K562 (cell line): Measurements from ENCODE around the gene POU2AF2. TPM values are rescaled to one million over a fixed set of nuclear protein-coding genes. Genes with fewer than 3 reads are reported as not detected.

Experiments
- ATAC-seq: fragments of 200-7000 bp; cut with Tn5 transposase; 3 replicates; pipeline ENCODE4 v1.9.1; 2020; ENCODE audit warnings: moderate library complexity
- BruUV-seq: library from RNA; stranded (reverse); fragments of 400-500 nt; replicated peaks from 2 replicates; lab custom pipeline; 2021; lab: Mats Ljungman, UMichigan
- CTCF ChIA-PET: fragments of 300-600 bp; formaldehyde crosslinking; extraction: SDS; loops from one replicate; lab custom pipeline; 2021; ENCODE audit warnings: low intra/inter-chr PET ratio; lab: Yijun Ruan, JAX
- POLR2A ChIA-PET: fragments of 300-600, 350-650 bp; sonication (Branson Sonifier 250); formaldehyde crosslinking; extraction: SDS; loops from one replicate; lab custom pipeline; 2021; ENCODE audit warnings: antibody characterized with exemption, inconsistent platforms; lab: Yijun Ruan, JAX
- DNase-seq, 4 experiments: peaks; one replicate each; pipeline versions ENCODE4 v3.0.0 to v3.0.0-alpha.2; 2011 to 2018; ENCODE audit warnings: low spot score in 3 of 4, mixed read lengths in 3 of 4; ENCODE audit errors: extremely low read depth in 1 of 4
- FAIRE-seq: peaks from 2 replicates; lab custom pipeline; 2011; peaks lifted over from hg19 to GRCh38; lab: Jason Lieb, UNC
- H2AFZ ChIP-seq: 2 replicates; pipeline ENCODE4 v1.6.0; 2011; ENCODE audit warnings: low read depth, low read length, control low read depth, inconsistent platforms
- H3K27ac ChIP-seq: fragments of 200-600 bp; 3 replicates; pipeline ENCODE4 v1.8.0; 2011; ENCODE audit warnings: low read depth, mild to moderate bottlenecking, control low read depth, inconsistent platforms, low read length, moderate library complexity, mixed read lengths; ENCODE audit errors: extremely low read depth
- H3K27me3 ChIP-seq, 2 experiments: fragments of 300-600 bp in 1 of 2; 2 replicates in 1 of 2; 3 replicates in 1 of 2; pipeline versions ENCODE4 v1.6.0 to v1.8.0; 2011; ENCODE audit warnings: inconsistent platforms in 2 of 2, low read length in 2 of 2, mild to moderate bottlenecking in 1 of 2, mixed read lengths in 1 of 2, moderate library complexity in 1 of 2; ENCODE audit not compliant: control insufficient read depth in 2 of 2, insufficient read depth in 2 of 2
- H3K36me3 ChIP-seq: fragments of 300-600 bp; 3 replicates; pipeline ENCODE4 v1.8.0; 2011; ENCODE audit warnings: mild to moderate bottlenecking, low read length, inconsistent platforms; ENCODE audit not compliant: control insufficient read depth, insufficient read depth
- H3K4me1 ChIP-seq, 2 experiments: fragments of 200-600 bp in 1 of 2; replicated peaks in 1 of 2; 2 replicates in 1 of 2; 3 replicates in 1 of 2; pipeline versions ENCODE4 v1.5.1 to v1.8.0; 2011; ENCODE audit warnings: inconsistent platforms in 2 of 2, low read length in 2 of 2, mild to moderate bottlenecking in 1 of 2, mixed read lengths in 1 of 2, moderate library complexity in 1 of 2; ENCODE audit not compliant: control insufficient read depth in 2 of 2, insufficient read depth in 2 of 2
- H3K4me2 ChIP-seq: 2 replicates; pipeline ENCODE4 v1.6.1; 2011; ENCODE audit warnings: low read length, control low read depth, inconsistent platforms, mixed read lengths; ENCODE audit not compliant: insufficient read depth
- H3K4me3 ChIP-seq: fragments of 200-600 bp; sonication (generic), shearing (Covaris generic); 2 replicates; pipeline ENCODE4 v1.5.1; 2016; ENCODE audit warnings: control low read depth, inconsistent platforms
- H3K79me2 ChIP-seq: fragments of 200-600 bp; 3 replicates; pipeline ENCODE4 v1.8.0; 2011; ENCODE audit warnings: low read length, inconsistent platforms; ENCODE audit not compliant: control insufficient read depth, insufficient read depth
- H3K9ac ChIP-seq, 2 experiments: 2 replicates each; pipeline versions ENCODE4 v1.6.0 to v1.6.1; 2011; ENCODE audit warnings: low read depth in 2 of 2, low read length in 2 of 2, control low read depth in 1 of 2, inconsistent platforms in 1 of 2, mild to moderate bottlenecking in 1 of 2, mixed read lengths in 1 of 2; ENCODE audit not compliant: insufficient read depth in 1 of 2
- H3K9me1 ChIP-seq: one replicate; pipeline ENCODE4 v1.6.0; 2011; ENCODE audit warnings: inconsistent platforms, mild to moderate bottlenecking, low read length, moderate library complexity; ENCODE audit not compliant: control insufficient read depth, insufficient read depth
- H3K9me3 ChIP-seq: replicated peaks from 2 replicates; pipeline ENCODE4 v1.5.1; 2011; ENCODE audit warnings: low read depth, low read length, inconsistent platforms; ENCODE audit not compliant: control insufficient read depth, insufficient read depth
- H4K20me1 ChIP-seq: replicated peaks from 2 replicates; pipeline ENCODE4 v1.6.1; 2011; ENCODE audit warnings: low read length, inconsistent platforms, mixed read lengths; ENCODE audit not compliant: control insufficient read depth, insufficient read depth
- BACH1 ChIP-seq: fragments of 200-800 bp; sonication (Bioruptor generic); IDR thresholded peaks from 2 replicates; pipeline ENCODE4 v1.6.1; 2016; ENCODE audit warnings: missing genetic modification characterization, missing compliant biosample characterization
- BHLHE40 ChIP-seq: IDR thresholded peaks from 2 replicates; pipeline ENCODE4 v1.6.1; 2011; ENCODE audit warnings: low read length, improper control_type of control experiment
- ELK3 ChIP-seq: fragments of 450-650 bp; formaldehyde crosslinking; IDR thresholded peaks from 2 replicates; pipeline ENCODE4 v1.4.0; 2020; ENCODE audit warnings: mild to moderate bottlenecking
- GABPB2 ChIP-seq: fragments of 250-450 bp; sonication (Bioruptor Pico); conservative IDR thresholded peaks from 2 replicates; pipeline ENCODE4 v1.5.1; 2021; ENCODE audit warnings: mild to moderate bottlenecking
- GATAD2A ChIP-seq: fragments of 450-650 bp; IDR thresholded peaks from 2 replicates; pipeline ENCODE4 v1.6.1; 2017
- HMGN3 ChIP-seq: IDR thresholded peaks from 2 replicates; pipeline ENCODE4 v1.6.1; 2011; ENCODE audit warnings: borderline replicate concordance, low read depth, mild to moderate bottlenecking, mixed read lengths, low read length; ENCODE audit not compliant: insufficient read length; ENCODE audit errors: extremely low read depth
- HNRNPLL ChIP-seq: fragments of 200-400 bp; formaldehyde crosslinking; IDR thresholded peaks from 2 replicates; pipeline ENCODE4 v1.6.1; 2017; ENCODE audit warnings: low read length, low read depth, mild to moderate bottlenecking; ENCODE audit not compliant: poor library complexity, severe bottlenecking
- KDM2B ChIP-seq: fragments of 250-450 bp; sonication (Bioruptor Pico); IDR thresholded peaks from 2 replicates; pipeline ENCODE4 v1.8.0; 2021; ENCODE audit warnings: mild to moderate bottlenecking, moderate library complexity
- MEF2D ChIP-seq: conservative IDR thresholded peaks from 2 replicates; pipeline ENCODE4 v1.6.1; 2016; ENCODE audit warnings: low read depth, missing genetic modification characterization, missing compliant biosample characterization
- PREB ChIP-seq: sonication (generic); formaldehyde crosslinking; IDR thresholded peaks from 2 replicates; pipeline ENCODE4 v1.8.1; 2023; ENCODE audit warnings: mild to moderate bottlenecking, missing genetic modification reagents
- STAT5B ChIP-seq: fragments of 250-450 bp; sonication (Bioruptor Pico); IDR thresholded peaks from 2 replicates; pipeline ENCODE4 v1.8.0; 2021; ENCODE audit warnings: mild to moderate bottlenecking, inconsistent platforms
- TAF9B ChIP-seq: fragments of 450-650 bp; IDR thresholded peaks from 2 replicates; pipeline ENCODE4 v1.6.1; 2018; ENCODE audit warnings: mild to moderate bottlenecking; ENCODE audit not compliant: partially characterized antibody
- TEAD2 ChIP-seq: fragments of 450-650 bp; IDR thresholded peaks from 2 replicates; pipeline ENCODE4 v1.6.1; 2016; ENCODE audit warnings: missing genetic modification characterization, control low read depth, missing compliant biosample characterization
- ZBTB1 ChIP-seq: sonication (generic); formaldehyde crosslinking; IDR thresholded peaks from 2 replicates; pipeline ENCODE4 v1.8.1; 2023; ENCODE audit warnings: missing genetic modification reagents, low read depth, mild to moderate bottlenecking, borderline replicate concordance
- ZC3H8 ChIP-seq: fragments of 450-650 bp; IDR thresholded peaks from 2 replicates; pipeline ENCODE4 v1.6.1; 2017
- ZNF212 ChIP-seq: fragments of 450-650 bp; formaldehyde crosslinking; IDR thresholded peaks from 2 replicates; pipeline ENCODE4 v1.4.0; 2020; ENCODE audit warnings: mild to moderate bottlenecking
- ZNF778 ChIP-seq: fragments of 450-650 bp; formaldehyde crosslinking; IDR thresholded peaks from 2 replicates; pipeline ENCODE4 v1.4.0; 2020; ENCODE audit warnings: mild to moderate bottlenecking, moderate library complexity
- WGBS: fragments of 100-300 bp; shearing (Covaris generic); methylation state at CpG from one replicate; pipeline ENCODE4 v1.1.6; 2016; ENCODE audit warnings: low coverage, mixed read lengths; ENCODE audit not compliant: insufficient coverage; ENCODE audit errors: missing lambda C conversion rate; 5-methylcytosine and 5-hydroxymethylcytosine counted together
- in situ Hi-C: fragments of 300-500 bp; cut with MboI; formaldehyde crosslinking; loops from 4 replicates; pipeline ENCODE4 v1.15.0; 2018; ENCODE audit warnings: inconsistent platforms, mixed read lengths
- intact Hi-C: fragments of 100-400 bp; cut with micrococcal nuclease; formaldehyde crosslinking; loops from 2 replicates; pipeline ENCODE4 v1.14.2; 2022
- polyA plus RNA-seq, 8 experiments: library from polyadenylated mRNA; depleted of rRNA in 4 of 8; stranded (reverse) in 5 of 8; unstranded in 3 of 8; fragments of >200 nt; fragmentation: Nextera tagmentation in 2 of 8; fragmentation: Illumina TruSeq in 1 of 8; extraction: Ambion mirVana in 2 of 8; extraction: Trizol in 1 of 8; gene quantifications; 2 replicates each; pipeline versions ENCODE4 v1.2.1 to v1.2.3, GENCODE V29; 2011 to 2014; ENCODE audit warnings: inconsistent platforms in 1 of 8, missing spikeins in 1 of 8
- total RNA-seq, 7 experiments: library from RNA; depleted of rRNA in 6 of 7; stranded (reverse); fragments of >200 nt in 6 of 7; fragmentation: Illumina TruSeq in 2 of 7; extraction: Trizol in 2 of 7; gene quantifications; 2 replicates each; pipeline versions ENCODE4 v1.2.1 to v1.2.3, GENCODE V29; 2011 to 2021; ENCODE audit warnings: low replicate concordance in 1 of 7
- TF ChIP-seq, protein P1 (sequence below): fragments of 450-650 bp; formaldehyde crosslinking; IDR thresholded peaks from 2 replicates; pipeline ENCODE4 v1.4.0; 2022; ENCODE audit warnings: mild to moderate bottlenecking, moderate library complexity

POU2AF2 gene
- total and polyA plus RNA-seq, 9 of the 15 experiments (the other 6 are each of a cell fraction or from before 2014, with no cell fraction given), result not detected

DNA sequence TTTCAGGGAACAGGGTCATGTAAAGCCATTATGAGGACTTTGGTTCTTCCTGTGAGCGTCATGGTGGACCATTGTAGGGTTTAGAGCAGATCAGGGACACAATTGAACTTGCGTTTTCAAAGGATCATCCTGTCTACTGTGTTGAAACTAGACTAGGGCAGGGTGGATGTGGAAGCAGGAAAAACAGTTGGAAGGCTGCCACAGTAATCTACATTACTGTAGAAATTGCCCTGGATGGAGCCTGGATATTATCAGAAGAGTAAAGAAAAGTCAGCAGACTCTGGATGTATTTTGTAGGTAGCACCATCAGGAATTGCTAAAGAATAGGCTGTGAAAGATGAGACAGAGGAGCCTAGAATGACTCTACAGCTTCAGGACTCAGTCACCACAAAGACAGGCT is 5.4 kb downstream of the POU2AF2 start:
- no peak for FAIRE-seq
- intact Hi-C loops, result no loop called here
- POLR2A ChIA-PET, result no interaction called here
- no peak overlapping the region for H3K27ac ChIP-seq
- in situ Hi-C loops, result no loop called here
- DNase-seq, result no peak
- no peak for ATAC-seq
- H2AFZ ChIP-seq, result no peak overlapping the region
- H3K4me3 ChIP-seq, result no peak overlapping the region
- H3K27me3 ChIP-seq, result no peaks in the 10 kb centered on the region
- no peaks in the 10 kb centered on the region for H3K79me2 ChIP-seq
- H3K4me1 ChIP-seq, result no peaks in the 10 kb centered on the region
- H3K9me1 ChIP-seq, result no peaks in the 10 kb centered on the region
- no peak overlapping the region for H3K4me2 ChIP-seq
- no peak for TF ChIP-seq STAT5B
- TF ChIP-seq ZBTB1 (CRISPR knock-in tag), result no peak
- no peak for TF ChIP-seq GATAD2A
- TF ChIP-seq HMGN3, result no peak
- TF ChIP-seq TEAD2 (tag), result no peak
- TF ChIP-seq MEF2D (tag), result no peak
- TF ChIP-seq ZC3H8, result no peak
- no peak for TF ChIP-seq ELK3 (CRISPR knock-in tag)
- no peak for TF ChIP-seq BACH1 (tag)
- no peak for TF ChIP-seq TAF9B
- TF ChIP-seq, protein P1, sequence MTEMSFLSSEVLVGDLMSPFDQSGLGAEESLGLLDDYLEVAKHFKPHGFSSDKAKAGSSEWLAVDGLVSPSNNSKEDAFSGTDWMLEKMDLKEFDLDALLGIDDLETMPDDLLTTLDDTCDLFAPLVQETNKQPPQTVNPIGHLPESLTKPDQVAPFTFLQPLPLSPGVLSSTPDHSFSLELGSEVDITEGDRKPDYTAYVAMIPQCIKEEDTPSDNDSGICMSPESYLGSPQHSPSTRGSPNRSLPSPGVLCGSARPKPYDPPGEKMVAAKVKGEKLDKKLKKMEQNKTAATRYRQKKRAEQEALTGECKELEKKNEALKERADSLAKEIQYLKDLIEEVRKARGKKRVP (CRISPR knock-in tag), result no peak
- no peak for TF ChIP-seq BHLHE40
- TF ChIP-seq HNRNPLL, result no peak
- no peak for TF ChIP-seq GABPB2 (CRISPR knock-in tag)
- no peak for TF ChIP-seq ZNF778 (CRISPR knock-in tag)
- TF ChIP-seq PREB (CRISPR knock-in tag), result no peak
- TF ChIP-seq ZNF212 (CRISPR knock-in tag), result no peak
- TF ChIP-seq KDM2B (CRISPR knock-in tag), result no peak
- 0% methylated on average over 2 of the region's 2 CpGs for WGBS
- H3K36me3 ChIP-seq, result no peaks in the 10 kb centered on the region
- no peaks in the 10 kb centered on the region for H3K9me3 ChIP-seq
- CTCF ChIA-PET, result no interaction called here
- H3K9ac ChIP-seq, result no peak overlapping the region
- no peaks in the 10 kb centered on the region for H4K20me1 ChIP-seq
- no TSS peak for BruUV-seq
